HG02588 (cell line): ENCODE results near the gene CNTNAP2.

Experiments used
- ATAC-seq: cut with Tn5 transposase; IDR thresholded peaks from one replicate; pipeline ENCODE4 v1.9.1; 2021; ENCODE audit warnings: mild to moderate bottlenecking, moderate library complexity; ENCODE audit not compliant: unreplicated experiment

CNTNAP2 gene

GRCh38 chr7:148211740-148212151 lies 2095.1 kb downstream of the CNTNAP2 start:
- no peak for ATAC-seq

- no peak for ATAC-seq
These were observed 2096.1 kb downstream of the CNTNAP2 start for GRCh38 chr7:148212731-148213130.

DNA sequence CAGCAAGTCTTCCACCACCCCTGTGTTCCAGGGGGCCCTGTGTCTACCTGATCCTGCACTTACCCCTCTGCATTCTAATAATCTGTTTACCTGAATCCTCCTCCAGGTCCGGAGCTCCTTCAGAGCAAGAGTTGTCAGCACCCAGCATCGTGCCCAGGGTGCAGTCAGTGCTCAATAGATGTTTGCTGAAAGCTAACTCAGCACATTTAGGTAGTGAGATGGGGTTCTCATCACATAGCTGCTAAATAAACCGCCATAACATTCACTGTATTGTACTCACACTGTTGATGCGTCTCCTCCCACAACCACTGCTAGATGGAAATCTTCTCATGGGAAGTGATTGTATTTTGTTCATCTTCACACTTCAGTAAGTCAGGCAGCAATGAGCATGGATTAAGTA lies 2097.5 kb downstream of the CNTNAP2 start:
- no peak for ATAC-seq

DNA sequence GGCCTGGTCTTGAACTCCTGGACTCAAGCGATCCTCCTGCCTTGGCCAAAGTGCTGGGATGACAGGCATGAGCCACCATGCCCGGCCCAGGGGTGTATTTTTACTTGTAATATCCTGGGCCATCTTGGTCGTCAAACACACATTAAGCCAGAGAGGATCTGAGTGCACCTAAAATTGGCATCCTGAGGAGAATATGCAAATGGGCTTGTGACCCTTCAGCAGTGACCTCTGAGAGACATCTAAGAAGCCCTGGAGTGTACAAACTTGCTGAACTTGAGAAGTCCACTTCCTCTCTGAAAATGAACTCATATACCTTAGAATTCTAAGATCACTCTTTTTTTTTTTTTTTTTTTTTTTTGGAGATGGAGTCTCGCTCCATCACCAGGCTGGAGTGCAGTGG lies 2102.0 kb downstream of the CNTNAP2 start:
- no peak for ATAC-seq

DNA sequence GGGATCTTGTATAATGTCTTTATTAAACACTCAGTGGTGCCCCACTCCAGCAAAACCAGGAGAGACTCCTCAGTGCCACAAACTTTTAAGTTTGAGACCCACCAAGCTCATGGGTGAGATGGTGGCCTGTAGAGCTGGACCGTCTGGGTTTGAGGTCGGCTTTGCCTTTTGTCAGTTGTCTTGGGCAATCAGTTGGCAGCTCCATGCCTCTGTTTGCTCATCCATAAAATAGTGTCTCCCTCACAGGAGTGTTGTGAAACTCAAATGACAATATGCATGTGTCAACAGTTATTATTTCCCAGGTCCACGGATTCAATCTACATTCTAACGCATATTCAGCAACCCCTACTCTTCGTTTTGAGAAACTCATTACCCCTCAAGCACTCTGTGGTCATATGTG lies 2106.1 kb downstream of the CNTNAP2 start:
- no peak for ATAC-seq

DNA sequence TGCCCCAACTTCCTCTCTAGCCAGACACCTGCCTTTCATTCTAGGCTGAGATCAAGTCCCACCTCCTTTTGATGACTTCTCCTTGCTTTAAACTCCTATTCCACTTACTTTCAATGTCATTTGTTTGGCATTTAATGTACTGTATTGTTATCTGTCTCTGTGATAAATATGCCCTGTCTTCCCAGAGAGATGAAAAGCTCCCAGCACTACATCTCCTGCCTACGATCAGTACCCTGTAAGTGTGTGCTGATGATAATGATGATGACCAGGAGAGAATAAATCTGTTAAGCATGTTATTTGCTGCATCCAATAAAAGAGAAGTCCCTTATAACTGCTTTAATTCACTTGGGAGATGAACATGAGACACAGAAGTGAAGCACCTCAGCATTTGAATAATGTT lies 2106.6 kb downstream of the CNTNAP2 start:
- ATAC-seq = no peak

- ATAC-seq = no peak
These were observed 2107.1 kb downstream of the CNTNAP2 start for GRCh38 chr7:148223738-148224137.

DNA sequence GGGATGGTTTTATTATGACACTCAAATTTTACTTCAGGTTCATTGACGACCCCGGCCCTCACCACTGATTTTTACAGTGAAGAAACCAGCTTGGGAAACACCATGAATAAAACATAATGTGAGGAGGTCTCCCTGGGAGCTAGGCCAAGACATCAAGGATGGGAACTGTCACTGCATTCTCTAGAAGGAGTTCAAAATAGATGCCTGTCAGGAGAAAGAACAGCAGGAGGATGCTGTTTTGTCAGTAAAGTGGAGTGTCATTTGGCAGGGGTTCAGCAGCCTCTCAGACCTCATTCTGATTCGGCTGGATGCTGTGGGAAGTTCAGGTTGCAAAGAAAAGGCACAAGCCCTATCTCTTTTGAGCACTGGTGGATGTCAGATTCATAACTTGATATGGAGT lies 2113.7 kb downstream of the CNTNAP2 start:
- ATAC-seq = no peak

- no peak for ATAC-seq
These were observed 2114.3 kb downstream of the CNTNAP2 start for GRCh38 chr7:148230883-148231282.

DNA sequence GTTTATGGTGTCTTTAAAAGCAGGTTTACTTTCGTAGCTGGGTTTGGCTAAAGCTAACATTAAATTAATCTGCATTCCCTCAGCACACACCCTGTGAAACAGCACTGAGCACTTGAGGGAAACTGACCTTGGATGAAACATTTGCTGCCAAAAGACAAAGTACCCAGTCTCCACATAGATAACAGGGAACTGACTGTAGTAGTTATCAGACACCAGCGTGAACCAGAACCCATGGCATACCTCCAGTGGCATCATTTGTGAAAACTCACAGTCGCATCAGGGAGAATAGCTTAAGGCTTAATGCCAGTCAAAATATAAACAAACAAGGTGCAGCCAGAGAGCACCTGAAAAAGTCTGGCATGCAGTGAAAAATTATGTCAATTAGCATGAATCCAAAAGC lies 2116.2 kb downstream of the CNTNAP2 start:
- ATAC-seq = no peak

- ATAC-seq = no peak
These were observed 2118.1 kb downstream of the CNTNAP2 start for GRCh38 chr7:148234715-148235114.

DNA sequence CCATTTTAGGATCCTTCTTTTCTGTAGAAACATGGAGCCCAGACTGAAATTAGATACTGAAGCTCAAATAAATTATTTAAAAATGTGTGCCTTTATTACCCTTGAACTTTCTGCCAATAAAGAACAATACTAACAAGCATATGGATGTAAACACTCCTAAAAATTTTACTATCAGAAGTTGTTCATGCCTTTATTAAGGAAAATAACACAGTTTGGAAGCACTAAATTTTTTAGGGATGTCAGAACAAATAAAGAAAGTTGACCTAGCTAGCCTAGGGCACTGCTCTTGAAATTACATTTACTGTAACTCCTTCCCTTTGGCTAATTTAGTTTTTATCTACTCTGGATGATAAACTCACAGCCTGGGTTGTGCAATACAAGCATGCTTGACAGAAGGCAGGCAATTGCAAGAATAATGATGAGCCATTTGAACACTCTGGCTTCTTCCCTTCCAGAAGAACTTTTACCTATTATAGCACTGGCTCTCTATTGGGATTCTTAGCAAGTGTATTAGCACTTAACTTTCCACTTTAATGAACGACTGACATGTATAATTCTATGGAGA lies 2122.2 kb downstream of the CNTNAP2 start:
- no peak for ATAC-seq

DNA sequence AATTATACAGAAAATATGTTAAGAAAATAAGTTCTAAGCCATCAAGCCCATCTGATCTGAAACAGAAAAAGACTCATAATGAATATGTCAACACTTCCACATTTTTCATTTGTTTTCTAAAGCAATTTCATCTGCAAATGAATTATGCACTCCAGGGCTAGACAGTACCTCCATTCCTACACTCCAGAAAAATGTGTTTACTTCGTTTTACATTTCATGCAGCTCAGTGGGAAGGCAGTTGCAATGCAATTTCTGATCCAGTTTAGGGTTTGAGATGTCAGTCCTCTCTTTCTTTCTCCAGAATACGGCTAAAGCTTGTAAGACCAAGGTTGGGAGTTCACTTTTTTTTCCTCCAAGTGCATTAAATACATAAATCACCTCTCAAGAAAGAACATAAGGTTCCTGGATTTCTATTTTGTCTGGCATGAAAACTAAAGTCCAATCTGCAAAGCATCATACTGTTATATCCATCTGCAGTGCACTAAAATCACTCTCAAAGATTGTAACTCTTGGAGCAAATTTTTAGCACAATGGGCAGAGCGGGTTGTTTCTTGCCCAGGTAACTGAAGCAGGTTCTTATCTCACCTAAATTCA lies 2125.2 kb downstream of the CNTNAP2 start:
- no peak for ATAC-seq

GRCh38 chr7:148242294-148242821 lies 2125.8 kb downstream of the CNTNAP2 start:
- peak; percentile 81 for ATAC-seq

DNA sequence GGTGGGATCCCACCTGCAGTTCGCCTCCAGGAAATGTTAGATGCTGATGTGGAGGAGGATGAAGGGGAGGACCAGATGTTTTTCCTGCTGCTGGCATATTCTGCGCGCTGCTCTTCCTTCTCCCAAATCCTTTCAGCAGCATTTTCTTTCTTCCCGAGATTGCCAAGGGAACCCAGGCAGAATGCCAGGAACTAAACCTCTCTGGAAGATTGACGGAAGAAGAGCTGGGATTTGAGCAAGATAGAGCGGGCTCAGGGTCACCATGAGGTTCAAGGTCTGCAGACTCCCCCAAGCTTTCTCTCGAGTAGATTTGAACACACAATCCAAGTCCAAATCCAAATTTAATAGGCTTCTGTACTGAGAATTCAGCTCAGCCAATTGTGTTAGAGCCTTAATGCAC lies 2128.8 kb downstream of the CNTNAP2 start:
- no peak for ATAC-seq

- peak; percentile 85 for ATAC-seq
These were observed 2137.0 kb downstream of the CNTNAP2 start for GRCh38 chr7:148253629-148254028.

GRCh38 chr7:148255333-148255732 lies 2138.7 kb downstream of the CNTNAP2 start:
- ATAC-seq = no peak

- no peak for ATAC-seq
These were observed 2139.8 kb downstream of the CNTNAP2 start for GRCh38 chr7:148256433-148256832.

DNA sequence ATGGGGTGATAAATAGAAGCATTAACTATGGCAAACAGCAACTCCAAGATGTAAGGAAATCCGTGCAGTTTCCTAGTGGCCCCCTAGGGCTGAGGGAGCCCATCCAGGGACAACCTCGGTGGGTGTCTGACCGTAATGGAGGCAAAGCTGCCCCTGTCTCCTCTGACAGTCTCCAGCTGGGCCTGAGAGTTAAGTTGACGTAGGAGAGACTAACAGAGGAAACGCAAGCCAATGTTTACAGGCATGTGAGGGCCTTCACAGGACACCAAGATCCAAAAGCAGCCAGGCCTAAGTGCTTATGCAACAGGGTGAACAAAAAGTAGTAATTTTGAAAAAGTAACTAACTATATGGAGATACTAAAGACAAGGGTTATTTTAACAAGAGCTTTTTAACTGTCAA lies 2144.0 kb downstream of the CNTNAP2 start:
- ATAC-seq = no peak

- ATAC-seq = no peak
These were observed 2144.9 kb downstream of the CNTNAP2 start for GRCh38 chr7:148261523-148261922.

GRCh38 chr7:148261996-148262688 lies 2145.5 kb downstream of the CNTNAP2 start:
- no peak for ATAC-seq

- peak; percentile 77 for ATAC-seq
These were observed 2146.2 kb downstream of the CNTNAP2 start for GRCh38 chr7:148262721-148263229.
